Measurements from ENCODE around the gene KCTD14.
"Not testable (repeated sequence)": the region's sequence is repeated elsewhere in the genome, so short reads cannot be mapped to it uniquely, and the experiment has no call there.

Gene KCTD14

GRCh38 chr11:78046486-78046854 lies 23.4 kb upstream of the KCTD14 start:
- no peak for DNase-seq (ENCODE audit: low spot score)

- DNase-seq (ENCODE audit: low spot score), result peak; percentile 79
These were observed 22.9 kb upstream of the KCTD14 start for GRCh38 chr11:78045851-78046485.

- DNase-seq (ENCODE audit: low spot score), result peak; percentile 31
These were observed 21.6 kb upstream of the KCTD14 start for GRCh38 chr11:78044706-78045105.

GRCh38 chr11:78041843-78042440 lies 18.9 kb upstream of the KCTD14 start:
- DNase-seq (ENCODE audit: low spot score), result no peak

GRCh38 chr11:78041380-78041719 lies 18.3 kb upstream of the KCTD14 start:
- not testable (repeated sequence) for DNase-seq (ENCODE audit: low spot score)

- peak; percentile 48 for DNase-seq (ENCODE audit: low spot score)
These were observed 17.8 kb upstream of the KCTD14 start for GRCh38 chr11:78040691-78041379.

GRCh38 chr11:78039919-78040671 lies 17.0 kb upstream of the KCTD14 start:
- peak; percentile 88 for DNase-seq (ENCODE audit: low spot score)

- no peak for DNase-seq (ENCODE audit: low spot score)
These were observed 16.4 kb upstream of the KCTD14 start for GRCh38 chr11:78039391-78039918.

GRCh38 chr11:78038697-78039313 lies 15.7 kb upstream of the KCTD14 start:
- peak; percentile 61 for DNase-seq (ENCODE audit: low spot score)

- DNase-seq (ENCODE audit: low spot score), result no peak
These were observed 14.9 kb upstream of the KCTD14 start for GRCh38 chr11:78037825-78038620.

- peak; percentile 50 for DNase-seq (ENCODE audit: low spot score)
These were observed 14.0 kb upstream of the KCTD14 start for GRCh38 chr11:78037056-78037455.

GRCh38 chr11:78036313-78036712 lies 13.2 kb upstream of the KCTD14 start:
- DNase-seq (ENCODE audit: low spot score), result no peak

GRCh38 chr11:78034623-78035022 lies 11.5 kb upstream of the KCTD14 start:
- no peak for DNase-seq (ENCODE audit: low spot score)

- DNase-seq (ENCODE audit: low spot score), result no peak
These were observed 10.0 kb upstream of the KCTD14 start for GRCh38 chr11:78033040-78033439.

GRCh38 chr11:78032090-78032489 lies 9.0 kb upstream of the KCTD14 start:
- DNase-seq (ENCODE audit: low spot score), result no peak

- no peak for DNase-seq (ENCODE audit: low spot score)
These were observed 8.6 kb upstream of the KCTD14 start for GRCh38 chr11:78031629-78032028.

GRCh38 chr11:78030429-78031325 lies 7.6 kb upstream of the KCTD14 start:
- peak; percentile 48 for DNase-seq (ENCODE audit: low spot score)

GRCh38 chr11:78028423-78028822 lies 5.3 kb upstream of the KCTD14 start:
- peak; percentile 28 for DNase-seq (ENCODE audit: low spot score)

- no peak for DNase-seq (ENCODE audit: low spot score)
These were observed 4.7 kb upstream of the KCTD14 start for GRCh38 chr11:78027759-78028158.

GRCh38 chr11:78025378-78025777 lies 2.3 kb upstream of the KCTD14 start:
- DNase-seq (ENCODE audit: low spot score), result no peak

All from LoVo (cell line).